ENCODE measurements around the gene CRYBG2.
"Not testable (repeated sequence)": the region's sequence is repeated elsewhere in the genome, so short reads cannot be mapped to it uniquely, and the experiment has no call there.

The CRYBG2 gene

GRCh38 chr1:26349877-26350244 is 4.1 kb downstream of the CRYBG2 start:
- DNase-seq (ENCODE audit: low read depth in 3 of 3) = no peak

DNA sequence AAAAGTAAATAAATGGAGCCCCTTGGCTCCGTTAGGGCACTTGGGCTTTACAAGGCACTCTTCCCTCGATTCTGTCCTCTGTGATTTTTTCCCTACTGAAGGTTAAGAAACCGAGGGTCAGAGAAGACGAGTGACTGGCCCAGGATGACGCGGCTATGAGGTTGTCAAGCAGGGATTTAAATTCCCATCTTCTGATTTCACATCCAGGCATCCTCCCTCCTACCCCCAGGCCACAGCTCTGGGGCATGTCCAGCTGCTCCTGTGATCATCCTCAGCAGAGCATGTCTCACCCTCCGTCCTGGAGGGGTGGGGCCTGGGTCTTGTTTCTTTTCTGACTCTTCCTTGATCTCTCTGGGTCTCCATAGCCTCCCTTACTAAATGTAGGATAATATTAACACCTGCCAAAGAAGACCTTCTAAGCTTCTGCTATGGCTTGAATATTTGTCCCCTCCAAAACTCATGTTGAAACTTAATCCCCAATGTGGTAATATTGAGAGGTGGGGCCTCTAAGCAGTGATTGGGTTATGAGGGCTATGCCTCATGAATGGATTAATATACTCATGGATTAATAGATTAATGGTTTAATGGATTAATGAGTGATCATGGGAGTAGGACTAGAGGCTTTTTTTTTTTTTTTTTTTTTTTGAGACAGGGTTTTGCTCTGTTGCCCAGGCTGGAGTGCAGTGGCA is 4.6 kb downstream of the CRYBG2 start:
- DNase-seq (ENCODE audit: low read depth in 3 of 3) = no peak

GRCh38 chr1:26346274-26347033 is 7.5 kb downstream of the CRYBG2 start:
- no peak for DNase-seq (ENCODE audit: low read depth in 3 of 3)

DNA sequence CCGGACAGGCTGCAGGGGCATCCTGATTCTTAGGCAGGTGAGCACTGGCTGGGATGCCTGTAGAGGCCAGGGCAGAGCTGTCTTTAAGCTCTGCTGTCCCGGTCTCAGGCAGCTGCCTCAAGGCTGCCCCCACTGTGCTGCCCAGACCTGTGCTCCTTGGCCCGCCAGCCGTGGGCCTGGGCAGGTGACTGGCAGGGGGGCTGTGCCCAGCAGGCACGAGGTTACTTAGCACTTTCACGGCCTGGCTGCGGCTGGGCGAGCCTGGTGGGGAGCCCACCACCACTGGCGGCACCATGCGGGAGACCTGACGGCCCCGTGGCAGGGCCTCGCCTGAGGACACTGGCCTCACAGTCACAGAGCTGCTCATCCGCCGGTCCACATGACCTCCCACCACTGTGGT is 8.2 kb downstream of the CRYBG2 start:
- DNase-seq (ENCODE audit: low read depth in 3 of 3) = no peak

- DNase-seq (ENCODE audit: low read depth in 3 of 3) = no peak
These were observed 9.6 kb downstream of the CRYBG2 start for GRCh38 chr1:26344147-26344920.

DNA sequence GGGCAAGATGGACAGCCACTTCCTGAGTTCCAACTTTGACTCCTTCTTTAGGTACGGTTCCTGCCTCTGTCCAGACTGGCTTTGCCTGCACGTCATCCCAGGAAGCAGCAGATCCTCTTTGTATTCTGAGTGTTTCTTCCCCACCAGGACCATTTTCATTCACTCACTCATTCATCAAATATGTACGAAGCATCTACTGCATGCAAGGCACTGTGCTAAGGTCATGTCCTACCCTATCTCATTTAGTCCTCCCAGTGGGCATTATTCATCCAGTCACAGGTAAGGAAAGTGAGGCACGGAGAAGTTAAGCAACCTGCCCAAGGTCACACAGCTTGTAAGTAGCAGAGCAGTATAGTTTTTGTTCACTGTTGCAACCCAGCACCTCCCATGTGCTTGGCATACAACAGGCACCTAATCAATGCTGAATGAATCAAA is 13.9 kb downstream of the CRYBG2 start:
- no peak for DNase-seq (ENCODE audit: low read depth in 3 of 3)

DNA sequence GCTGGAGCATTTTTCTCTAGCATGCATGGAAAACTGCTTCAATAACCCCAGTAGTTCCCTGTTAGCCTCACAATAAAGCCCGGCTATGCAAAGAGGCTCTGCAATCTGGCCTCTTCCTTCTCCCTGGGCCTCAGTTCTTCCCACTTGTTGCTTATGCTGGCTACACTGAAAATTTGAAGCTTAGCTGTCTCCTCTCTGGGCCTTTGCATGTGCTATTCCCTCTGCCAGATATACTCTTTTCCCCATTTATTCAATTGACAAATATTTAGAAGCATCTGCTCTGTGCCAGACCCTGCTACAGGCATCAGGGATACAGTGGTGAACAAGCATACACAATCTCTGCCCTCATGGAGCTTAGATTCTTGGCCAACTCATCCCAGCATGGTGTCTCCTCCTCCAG is 15.3 kb downstream of the CRYBG2 start:
- DNase-seq (ENCODE audit: low read depth in 3 of 3) = no peak

DNA sequence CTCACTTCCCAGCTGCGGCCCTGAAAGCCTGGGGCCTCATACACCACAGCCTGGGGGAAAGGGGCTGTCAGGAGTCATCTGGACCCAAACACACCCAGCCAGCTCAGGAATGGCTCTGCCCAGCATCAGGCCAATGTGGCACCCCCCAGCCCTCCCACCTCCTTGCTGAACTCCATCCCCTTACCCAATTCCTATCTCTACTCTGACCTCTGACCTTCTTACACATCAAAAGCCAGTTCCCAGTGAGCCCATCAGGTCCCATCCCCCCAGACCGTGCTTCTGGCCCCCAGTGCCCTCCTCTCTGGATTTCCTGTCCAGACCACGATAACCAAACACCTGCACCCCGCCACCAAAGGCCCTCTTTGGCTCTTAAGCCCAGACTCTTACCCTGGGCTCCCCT is 16.3 kb downstream of the CRYBG2 start:
- no peak for DNase-seq (ENCODE audit: low read depth in 3 of 3)

DNA sequence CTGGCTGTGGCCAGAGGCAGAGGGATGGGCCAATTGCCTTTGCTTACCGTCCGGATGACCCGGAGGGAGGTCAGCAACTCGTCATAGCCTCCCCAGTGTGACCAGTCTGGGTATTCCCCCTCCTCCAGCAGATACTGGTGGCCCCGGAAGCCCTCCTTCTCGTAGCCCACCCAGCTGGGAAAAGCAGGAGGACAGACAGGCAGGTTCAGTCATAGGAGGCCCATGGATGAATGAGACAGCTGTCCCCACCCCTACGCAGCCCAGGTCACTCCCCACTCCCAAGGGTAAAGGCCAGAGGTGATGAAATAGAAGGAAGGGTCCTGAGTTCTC is 16.8 kb downstream of the CRYBG2 start:
- DNase-seq (ENCODE audit: low read depth in 3 of 3) = no peak

DNA sequence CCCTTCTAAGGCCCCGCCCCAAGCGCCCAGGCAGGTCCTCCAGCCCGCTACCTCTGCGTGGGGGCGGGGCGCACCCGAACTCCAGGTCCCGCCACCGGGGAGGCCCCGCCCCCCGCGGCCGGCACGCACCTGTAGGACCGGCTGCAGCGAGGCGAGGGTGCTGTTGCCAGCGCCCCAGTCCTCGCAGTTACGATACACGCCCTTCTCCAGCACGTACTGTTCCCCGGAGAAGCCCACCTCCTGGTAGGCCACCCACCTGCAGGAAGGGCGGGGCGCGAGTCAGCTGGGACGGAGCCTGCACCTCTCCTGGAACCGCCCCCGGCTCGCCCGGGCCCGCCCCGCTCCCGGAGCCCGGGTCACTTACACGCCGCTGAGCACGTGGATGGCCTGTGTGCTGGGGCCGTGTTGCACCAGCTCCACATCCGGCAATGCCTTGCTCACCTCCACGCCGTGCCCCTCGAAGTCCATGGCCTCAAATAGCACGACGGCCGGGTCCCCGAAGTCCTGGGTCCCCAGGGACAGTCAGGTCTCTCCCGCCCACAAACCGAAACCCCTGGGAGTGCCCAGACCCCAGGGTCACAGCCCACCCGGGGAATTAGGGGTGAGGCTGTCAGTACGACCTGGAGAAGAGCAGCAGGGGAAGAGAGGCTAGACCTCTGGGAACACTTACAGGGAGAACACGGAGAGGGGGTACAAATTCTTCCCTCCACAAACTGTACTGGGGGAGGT is 17.3 kb downstream of the CRYBG2 start:
- peak; percentile 58 to 89 (median 67) for DNase-seq (ENCODE audit: low read depth in 3 of 3)

DNA sequence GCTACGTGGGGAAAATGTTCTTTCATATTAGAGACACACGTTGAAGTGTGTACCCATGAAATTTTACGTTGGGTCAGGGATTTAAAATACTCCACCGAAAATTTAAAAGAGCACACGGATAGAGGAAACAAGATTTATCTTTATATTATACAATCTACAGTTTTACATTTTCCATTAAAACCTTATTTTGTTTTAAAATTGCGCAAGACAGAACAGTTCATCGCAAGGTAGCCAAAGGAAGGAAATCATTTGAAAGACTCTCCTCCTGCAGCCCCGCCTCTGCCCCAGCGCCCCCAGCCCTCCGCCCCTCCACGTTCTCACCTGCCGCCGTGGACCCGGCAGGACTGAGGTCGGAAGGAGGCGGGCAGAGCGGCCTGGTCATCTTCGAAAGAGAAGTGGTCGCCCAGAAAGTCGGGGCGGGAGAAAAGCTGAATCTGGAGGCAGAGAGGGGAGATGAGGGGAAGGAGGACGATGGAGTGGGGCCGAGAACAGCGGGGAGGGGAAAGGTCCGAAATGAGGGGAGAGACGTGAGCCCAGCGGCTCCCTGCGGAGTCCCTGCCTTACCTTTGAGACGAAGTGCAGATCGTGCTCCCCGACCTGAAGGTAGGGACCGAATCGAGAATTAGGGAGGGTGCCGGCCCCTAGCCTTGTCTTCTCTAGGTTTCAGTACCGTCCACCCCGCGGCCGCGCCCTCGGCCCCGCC is 18.0 kb downstream of the CRYBG2 start:
- DNase-seq (ENCODE audit: low read depth in 3 of 3) = no peak

GRCh38 chr1:26333312-26333711 is 20.6 kb downstream of the CRYBG2 start:
- DNase-seq (ENCODE audit: low read depth in 3 of 3) = not testable (repeated sequence)

- DNase-seq (ENCODE audit: low read depth in 3 of 3) = no peak
These were observed 23.7 kb downstream of the CRYBG2 start for GRCh38 chr1:26330276-26330675.

GRCh38 chr1:26329380-26329779 is 24.6 kb downstream of the CRYBG2 start:
- DNase-seq (ENCODE audit: low read depth in 3 of 3) = not testable (repeated sequence)

DNA sequence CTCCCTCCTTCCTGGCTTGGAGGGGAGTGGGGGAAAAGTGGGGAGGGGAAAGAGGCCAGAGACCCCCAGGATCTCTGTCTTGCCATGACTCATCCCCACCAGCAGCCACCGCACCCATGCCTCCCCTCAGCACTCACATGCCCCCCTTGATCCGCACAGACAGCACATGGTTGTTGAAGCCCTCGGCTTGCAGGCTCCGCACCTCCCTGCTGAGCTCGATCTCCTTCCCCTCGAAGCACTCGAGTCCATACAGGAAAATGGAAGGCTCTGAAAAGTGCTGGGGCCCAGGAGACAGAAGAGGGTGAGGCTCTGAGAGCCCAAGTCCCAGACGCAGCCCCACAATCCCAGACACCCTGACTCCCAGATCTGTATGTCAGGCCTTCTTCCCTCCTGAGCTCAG is 25.3 kb downstream of the CRYBG2 start:
- DNase-seq (ENCODE audit: low read depth in 3 of 3) = no peak

- DNase-seq (ENCODE audit: low read depth in 3 of 3) = no peak
These were observed 26.0 kb downstream of the CRYBG2 start for GRCh38 chr1:26327956-26328362.

GRCh38 chr1:26324550-26324949 is 29.4 kb downstream of the CRYBG2 start:
- no peak for DNase-seq (ENCODE audit: low read depth in 3 of 3)

DNA sequence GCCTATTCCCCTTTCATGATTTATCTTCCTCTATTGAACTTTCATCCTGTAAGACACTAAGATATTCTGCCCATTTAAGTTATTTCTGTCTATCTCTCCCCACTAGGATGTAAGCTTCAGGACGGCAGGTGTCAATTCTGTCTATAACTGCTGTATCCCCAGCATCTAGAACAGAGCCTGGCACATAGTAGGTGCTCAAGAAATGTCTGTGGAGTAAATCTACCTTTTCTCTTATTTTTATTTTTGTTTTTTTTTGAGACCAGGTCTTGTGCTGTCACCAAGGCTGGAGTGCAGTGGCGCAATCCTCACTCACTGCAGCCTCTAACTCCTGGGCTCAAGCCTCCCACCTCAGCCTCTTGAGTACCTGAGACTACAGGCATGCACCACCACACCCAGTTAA is 30.5 kb downstream of the CRYBG2 start:
- DNase-seq (ENCODE audit: low read depth in 3 of 3) = no peak

DNA sequence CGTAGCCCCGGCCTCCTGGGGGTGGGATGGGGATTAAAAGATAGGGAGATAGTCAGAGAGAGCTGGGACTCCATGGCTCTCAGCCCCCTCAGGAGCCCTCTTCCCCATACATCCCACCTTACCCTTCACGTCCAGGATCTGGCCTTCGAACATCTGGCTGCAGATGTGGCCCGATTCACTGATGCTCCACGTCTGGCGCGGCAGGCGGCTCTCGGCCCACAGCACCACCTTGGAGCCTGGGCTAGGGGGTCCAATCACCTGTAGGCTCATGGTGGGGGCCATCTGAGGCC is 31.9 kb downstream of the CRYBG2 start:
- no peak for DNase-seq (ENCODE audit: low read depth in 3 of 3)

GRCh38 chr1:26321315-26322041 is 32.5 kb downstream of the CRYBG2 start:
- peak; percentile 90 to 98 (median 91) for DNase-seq (ENCODE audit: low read depth in 3 of 3)

DNA sequence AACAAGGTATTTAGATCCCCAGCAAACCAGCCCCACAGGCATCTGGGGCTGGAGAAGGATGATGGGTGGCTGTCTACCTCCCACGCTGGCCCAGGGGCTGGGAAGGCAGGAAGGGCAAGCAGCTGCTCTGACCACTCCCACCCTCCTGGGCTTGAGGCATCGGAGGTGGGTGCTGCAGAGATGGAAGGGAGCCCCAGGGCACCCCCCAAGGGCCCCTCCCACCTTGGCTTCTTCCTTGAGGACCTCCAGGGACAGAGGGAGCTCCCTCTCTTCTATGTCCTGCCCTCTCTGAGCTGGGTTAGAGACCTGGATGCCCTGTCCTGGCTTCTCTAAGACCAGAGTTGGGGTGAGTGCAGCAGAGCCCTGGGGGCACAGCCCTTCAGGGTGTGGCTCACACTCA is 33.0 kb downstream of the CRYBG2 start:
- DNase-seq (ENCODE audit: low read depth in 3 of 3) = no peak
